Measurements from ENCODE around the gene HSD11B1L.
A peak's percentile ranks its signal among the peaks of the same experiment; 100 is the strongest.

HSD11B1L gene

DNA sequence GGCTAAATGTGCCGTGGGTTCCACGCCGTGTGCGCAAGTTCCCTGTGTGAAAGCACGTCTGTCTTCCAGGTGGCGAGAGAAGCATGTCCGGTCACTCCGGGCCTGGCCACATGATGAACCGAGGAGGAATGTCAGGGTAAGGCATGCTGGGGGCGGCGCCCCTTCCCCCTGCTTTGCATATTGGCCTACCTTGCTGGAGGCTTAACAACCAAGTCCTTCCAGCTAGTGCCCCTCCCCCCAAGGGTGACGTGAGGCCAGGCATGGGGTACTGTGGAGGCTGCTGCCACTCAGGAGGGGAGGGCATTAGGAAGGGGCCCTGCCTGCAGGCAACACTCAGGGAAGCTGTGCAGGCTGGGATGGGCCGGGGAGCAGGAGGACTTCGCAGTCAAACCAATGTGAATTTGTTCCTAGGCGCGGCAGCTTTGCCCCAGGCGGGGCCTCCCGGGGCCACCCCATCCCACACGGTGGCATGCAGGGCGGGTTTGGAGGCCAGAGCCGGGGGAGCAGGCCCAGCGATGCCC is 13.0 kb upstream of the HSD11B1L start:
- DNase-seq (ENCODE audit: low read depth), result no peak

DNA sequence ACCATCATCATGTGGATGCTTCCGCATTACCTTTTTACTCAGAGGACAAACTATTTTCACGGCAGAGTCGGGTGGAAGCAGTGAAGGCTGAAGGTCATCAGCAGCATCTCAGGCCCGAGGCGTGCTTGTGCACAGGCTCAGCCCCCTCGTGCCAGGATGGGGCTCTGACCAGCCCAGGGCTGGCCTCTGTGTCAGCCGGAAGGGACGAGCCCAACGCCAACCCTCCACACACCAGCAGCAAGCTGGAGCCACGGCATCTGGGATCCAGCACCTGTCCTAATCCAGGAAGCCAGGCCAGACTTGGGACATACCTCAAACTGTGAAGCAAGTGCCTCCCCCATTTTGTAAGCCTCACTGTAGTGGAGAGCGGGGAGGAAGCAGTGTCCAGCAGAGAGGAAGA is 11.6 kb upstream of the HSD11B1L start:
- no peak for DNase-seq (ENCODE audit: low read depth)

DNA sequence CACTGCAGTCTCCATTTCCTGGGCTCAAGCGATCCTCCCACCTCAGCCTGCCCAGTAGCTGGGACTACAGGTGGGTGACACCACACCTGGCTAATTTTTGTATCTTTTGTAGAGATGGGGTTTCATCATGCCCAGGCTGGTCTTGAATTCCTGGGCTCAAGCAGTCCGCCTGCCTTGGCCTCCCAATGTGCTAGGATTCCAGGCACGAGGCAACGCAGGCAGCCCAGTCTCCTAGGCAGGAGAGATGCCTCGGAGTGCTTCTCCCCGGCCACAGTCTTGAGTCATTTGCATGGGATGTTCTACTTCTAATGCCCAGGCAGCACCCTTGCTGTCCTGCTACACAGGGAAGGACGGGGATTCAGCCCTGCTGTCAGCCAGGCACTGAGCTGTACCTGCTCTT is 9.2 kb upstream of the HSD11B1L start:
- DNase-seq (ENCODE audit: low read depth), result no peak

DNA sequence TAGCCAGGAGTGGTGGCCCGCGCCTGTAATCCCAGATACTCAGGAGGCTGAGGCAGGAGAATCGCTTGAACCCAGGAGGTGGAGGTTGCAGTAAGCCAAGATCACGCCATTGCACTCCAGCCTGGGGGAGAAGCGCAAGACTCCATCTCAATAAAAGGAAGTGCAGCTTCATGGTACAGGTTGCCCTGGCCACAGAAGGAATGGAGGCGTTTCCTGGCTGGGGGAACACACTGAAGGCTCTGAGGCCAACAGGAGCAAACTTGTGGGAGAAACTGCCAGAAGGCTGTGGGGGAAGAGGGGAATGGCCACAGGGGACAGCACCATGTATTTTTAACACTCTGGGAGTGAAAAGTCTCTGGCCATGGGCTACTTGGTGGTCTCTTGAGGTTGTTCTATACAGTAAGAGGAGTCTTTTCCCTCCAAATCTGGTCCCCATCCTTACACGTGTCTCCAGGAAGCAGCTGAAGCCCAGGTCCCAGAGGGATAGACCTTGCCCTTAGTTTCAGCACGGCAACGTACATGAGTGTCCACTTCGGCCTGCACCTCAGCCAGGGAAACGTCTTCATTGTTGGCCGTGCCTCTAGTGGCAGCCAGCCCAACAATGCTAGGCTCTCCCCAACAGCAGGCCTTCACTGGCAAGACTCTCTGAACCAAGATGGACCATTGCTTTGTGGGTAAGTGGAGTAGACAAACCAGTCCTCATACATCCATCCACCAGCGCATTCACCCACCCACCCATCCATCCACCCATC is 7.9 kb upstream of the HSD11B1L start:
- no peak for DNase-seq (ENCODE audit: low read depth)

DNA sequence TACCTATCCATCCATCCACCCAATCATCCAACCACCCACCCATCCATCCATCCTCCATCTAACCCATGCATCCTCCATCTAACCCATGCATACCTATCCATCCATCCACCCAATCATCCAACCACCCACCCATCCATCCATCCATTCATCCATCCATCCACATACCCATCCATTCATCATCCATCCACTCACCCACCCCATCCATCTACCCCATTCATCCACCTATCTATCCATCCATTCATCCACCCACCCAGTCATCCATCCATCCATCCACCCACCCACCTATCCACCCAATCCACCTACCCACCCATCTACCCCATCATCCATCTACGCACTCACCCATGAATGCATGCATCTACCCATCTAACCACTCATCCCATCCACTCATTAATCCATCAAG is 7.1 kb upstream of the HSD11B1L start:
- no peak for DNase-seq (ENCODE audit: low read depth)

DNA sequence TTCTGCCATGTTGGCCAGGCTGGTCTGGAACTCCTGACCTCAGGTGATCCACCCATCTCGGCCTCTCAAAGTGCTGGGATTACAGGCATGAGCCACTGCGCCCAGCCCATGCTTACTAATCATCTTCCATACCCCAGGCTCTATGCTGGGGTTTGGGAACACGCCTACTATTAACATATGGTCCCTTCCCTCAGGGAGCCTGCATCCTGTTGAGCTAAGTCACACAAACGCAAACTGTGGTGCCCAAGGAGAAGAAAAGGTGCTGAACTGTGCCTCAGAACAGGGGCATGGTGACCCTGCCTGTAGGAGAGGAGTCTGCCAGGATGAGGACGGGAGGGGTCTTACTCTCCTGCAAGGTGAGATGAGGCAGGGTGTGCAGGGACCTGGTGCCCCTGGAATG is 6.1 kb upstream of the HSD11B1L start:
- no peak for DNase-seq (ENCODE audit: low read depth)

DNA sequence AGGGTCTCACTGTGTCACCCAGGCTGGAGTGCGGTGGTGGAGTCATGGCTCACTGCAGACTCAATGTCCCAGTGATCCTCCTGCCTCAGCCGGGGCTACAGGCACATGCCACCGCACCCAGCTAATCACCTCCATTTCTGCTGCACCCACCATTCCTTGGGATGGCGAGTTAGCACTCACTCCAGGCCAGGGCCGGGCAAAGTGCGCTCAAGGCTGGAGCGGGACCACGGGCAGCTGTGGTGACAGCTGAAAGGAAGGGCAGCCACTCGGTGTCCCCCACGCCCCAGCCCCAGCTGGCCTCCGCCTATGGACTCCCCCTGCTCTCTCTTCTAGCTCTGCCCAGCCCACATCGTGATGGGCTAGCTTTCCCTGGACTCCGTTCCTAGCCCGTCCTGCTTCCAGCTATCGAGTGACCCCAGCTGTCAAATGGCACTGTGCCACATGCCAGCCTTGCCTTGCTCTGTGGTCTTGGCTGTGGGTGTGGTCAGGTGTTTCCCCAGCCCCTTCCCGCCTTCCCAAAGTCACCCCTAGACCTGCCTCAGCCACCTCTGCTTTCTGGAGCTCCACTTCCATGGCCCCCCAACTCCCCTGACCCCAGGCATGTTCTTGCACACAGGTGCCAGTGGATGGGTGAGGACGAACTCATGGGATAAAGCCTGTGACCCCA is 4.6 kb upstream of the HSD11B1L start:
- DNase-seq (ENCODE audit: low read depth), result no peak

DNA sequence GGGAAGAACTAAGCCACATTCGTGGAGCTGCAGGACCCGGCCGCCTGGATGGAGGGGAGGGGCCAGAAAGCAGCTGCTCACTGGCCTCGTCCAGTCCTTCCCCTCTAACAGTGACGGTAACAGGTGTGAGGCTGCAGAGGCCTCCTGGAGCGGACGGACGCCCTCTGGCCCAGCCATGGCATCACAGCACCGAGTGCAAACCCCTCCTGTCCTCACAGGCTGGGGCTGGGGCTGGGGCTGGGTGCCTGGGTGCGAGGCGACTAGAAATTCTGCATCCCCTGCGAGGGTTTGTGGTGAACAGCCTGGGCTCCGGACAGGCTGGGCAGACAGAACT is 4.1 kb upstream of the HSD11B1L start:
- no peak for DNase-seq (ENCODE audit: low read depth)

DNA sequence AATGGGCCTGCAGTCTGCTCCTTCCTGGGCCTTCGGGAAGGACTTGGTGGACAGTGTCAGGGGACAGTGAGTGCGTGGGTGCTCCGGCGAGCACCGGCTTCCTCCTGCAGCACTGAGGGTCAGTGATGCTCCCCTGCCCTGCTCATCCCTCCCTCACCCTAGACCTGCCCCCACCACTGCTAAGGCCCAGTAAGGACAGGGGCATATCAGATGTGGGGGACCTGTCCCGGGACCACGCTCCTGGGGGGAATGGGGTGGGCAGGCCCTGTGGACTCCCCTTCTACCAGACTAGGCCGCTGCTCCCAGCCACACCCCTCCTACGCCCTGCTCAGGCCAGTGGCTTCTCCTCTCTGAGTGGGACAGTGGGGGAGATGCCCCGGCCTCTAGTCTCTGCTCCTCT is 3.7 kb upstream of the HSD11B1L start:
- DNase-seq (ENCODE audit: low read depth), result no peak

DNA sequence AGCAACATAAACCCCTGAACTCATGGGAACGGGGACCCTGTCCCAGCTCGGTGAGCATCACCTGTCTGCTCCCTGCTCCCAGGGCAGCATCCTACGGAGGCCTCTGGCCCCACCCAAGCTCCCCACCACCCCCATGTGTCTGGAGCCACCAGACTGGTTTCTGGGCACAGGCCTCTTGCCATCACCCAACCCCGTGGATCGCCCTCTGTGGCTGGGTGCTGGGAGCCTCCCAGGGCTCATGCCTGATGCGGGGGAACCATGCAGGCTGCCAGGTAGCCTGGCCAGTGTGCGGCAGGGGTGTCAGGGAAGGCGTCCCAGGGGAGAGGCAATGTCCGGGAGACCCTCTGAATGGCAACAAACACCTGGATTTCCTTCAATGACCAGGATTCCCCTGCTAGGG is 3.2 kb upstream of the HSD11B1L start:
- no peak for DNase-seq (ENCODE audit: low read depth)

DNA sequence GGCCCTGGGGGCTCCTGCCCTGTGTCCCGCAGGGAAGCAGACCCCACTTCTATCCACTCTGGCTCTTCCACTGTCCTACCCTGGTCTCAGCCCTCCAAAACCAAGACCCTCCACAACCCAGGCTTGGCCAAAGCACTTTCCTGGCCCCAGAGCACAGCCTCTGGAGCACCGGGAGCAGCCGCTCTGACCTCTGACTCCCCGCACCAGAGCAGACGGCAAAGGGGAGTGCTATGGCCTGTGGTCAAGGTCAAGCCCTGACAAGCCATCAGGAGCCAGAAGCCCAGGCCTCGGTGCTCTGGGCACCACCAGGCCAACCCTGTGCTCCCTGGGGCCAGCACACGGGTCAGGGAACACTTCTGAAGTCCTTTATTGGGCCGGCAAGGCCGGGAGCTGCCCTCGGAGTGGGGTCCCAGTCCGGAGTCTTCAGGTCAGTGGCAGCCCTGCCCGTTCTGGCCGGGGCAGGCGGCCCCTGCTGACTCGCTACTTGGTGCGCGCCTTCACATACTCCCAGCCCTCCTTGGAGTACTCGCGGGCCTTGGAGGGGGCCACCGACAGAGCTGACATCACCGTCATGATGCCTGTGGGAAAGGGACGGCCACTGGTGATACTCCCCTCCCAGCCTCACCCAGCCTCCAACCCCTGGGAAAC is 2.6 kb upstream of the HSD11B1L start:
- DNase-seq (ENCODE audit: low read depth), result no peak

DNA sequence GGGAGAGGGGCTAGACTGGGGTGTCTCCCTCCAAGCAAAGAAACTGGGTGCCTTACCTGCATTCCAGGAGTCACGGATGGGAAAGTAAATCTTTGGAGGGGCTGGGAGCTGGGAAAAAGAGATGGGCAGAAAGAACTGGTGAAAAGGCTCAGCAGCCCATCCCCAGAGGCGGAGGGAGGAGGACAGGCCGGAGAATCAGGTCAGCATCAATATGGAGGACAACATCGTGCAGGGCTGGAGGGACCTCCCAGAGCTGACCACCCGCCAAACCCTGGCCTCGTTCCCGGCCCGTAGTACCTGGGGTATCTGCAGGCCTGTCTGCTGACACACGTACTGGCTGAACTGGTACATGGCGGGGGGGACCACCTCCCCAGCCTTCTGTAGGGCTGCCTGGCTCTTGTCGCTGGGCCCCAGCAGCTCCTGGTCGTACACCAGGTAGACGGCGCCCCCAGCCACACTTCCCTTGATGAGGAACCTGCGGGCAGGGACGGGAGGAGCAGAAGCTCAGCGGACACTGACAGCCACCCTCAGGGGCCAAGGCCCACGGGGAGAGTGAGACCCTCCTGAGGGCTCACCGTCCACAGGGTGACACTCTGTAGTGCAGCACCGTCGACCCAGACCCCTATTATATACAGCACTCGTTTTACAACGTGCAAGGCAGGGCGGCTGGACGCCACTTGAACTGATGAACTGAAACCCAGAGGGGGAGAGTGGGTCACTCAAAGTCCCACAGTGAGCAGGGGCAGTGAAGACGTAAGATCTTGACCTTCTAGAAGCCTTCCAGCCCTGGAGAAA is 1.3 kb upstream of the HSD11B1L start:
- no peak for DNase-seq (ENCODE audit: low read depth)

DNA sequence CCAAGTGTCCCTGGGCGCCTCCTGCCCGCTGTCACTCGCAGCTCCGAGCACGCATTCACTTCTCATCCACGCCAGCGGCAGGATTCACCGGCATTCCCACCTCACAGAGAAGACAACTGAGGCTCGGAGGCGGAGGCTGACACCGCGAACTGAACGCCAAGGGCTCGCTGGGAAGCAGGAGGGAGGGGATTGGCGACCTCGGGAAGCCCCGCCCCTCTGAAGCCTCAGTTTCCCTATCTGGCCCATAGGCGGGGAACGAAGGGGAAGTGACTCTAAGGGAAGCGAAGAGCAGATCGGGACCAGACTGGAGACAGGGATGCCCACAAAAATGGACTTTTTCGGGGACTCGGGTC is 767 bp upstream of the HSD11B1L start:
- no peak for DNase-seq (ENCODE audit: low read depth)

DNA sequence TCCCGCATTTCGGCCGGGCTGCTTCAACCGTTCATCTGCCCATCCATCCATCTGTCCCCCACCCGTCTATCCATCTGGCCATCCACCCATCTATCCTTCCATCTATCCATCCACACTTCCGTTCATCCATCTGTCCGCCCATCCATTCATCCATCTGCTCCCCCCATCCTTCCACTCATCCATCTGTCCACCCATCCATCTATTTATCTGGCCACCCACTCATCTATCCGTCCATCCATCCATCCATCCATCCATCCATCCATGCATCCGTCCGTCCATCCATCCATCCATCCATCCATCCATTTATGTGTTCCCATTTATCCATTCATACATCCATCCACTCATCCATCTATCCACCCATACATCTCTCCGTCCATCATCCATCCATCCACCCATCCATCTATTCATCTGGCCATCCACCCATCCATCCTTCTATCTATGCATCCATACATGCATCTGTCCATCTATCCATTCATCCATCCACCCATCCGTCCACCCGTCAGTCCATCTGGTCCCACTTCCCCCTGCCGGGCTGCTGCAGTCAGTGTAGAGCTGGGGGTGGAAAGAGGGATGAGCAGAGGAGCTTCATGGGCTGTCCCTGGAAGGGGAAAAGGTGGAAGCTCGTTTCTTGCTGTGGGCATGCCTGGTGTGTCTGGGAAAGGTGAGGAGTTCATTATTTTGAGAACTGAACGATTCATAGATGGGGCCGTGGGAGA is 722 bp downstream of the HSD11B1L start:
- no peak for DNase-seq (ENCODE audit: low read depth)

DNA sequence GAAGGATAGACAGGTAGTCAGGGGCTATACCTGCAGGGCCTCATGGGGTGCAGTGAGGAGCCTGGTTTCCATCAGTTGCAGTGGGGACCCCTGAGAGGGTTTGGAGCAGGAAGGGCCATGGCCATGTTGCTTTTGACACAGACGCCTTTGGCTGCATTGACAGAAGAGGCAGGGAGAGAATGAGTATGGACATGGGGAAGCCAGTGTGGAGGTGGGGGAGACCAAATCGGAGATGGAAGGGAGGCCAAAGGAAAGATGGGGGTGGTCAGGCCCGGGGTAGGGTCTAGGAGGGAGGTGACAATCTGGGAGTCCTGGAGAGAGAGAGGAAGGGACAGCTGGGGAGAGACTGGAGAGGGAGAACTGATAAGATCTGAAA is 1.3 kb downstream of the HSD11B1L start:
- no peak for DNase-seq (ENCODE audit: low read depth)

DNA sequence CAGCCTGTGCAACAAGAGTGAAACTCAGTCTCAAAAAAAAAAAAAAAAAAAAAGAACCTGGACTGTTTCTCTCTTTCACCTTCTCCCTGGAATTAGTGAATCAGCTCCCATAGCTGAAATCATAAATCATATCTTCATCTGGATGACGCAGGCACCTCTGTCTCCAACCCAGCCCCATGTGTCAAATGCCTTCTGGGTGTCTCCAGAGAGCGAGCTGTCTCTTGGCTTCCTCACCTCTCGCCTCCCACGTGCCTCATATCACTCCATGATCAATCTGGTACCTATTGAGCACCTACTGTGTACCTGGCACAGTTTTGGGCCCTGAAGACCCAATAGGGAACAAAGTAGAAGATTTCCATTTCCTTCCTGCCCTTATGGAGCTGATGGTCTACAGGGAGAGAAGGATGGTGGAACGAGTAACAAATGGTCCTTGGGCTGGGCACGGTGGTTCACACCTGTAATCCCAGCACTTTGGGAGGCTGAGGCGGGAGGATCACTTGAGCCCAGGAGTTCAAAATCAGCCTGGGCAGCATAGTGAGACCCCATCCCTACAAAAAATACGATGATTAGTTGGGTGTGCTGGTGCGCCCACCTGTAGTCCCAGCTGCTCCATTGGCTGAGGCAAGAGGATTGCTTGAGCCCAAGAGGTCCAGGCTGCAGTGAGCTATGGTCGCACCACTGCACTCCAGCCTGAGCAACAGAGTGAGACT is 2.5 kb downstream of the HSD11B1L start:
- DNase-seq (ENCODE audit: low read depth), result no peak

DNA sequence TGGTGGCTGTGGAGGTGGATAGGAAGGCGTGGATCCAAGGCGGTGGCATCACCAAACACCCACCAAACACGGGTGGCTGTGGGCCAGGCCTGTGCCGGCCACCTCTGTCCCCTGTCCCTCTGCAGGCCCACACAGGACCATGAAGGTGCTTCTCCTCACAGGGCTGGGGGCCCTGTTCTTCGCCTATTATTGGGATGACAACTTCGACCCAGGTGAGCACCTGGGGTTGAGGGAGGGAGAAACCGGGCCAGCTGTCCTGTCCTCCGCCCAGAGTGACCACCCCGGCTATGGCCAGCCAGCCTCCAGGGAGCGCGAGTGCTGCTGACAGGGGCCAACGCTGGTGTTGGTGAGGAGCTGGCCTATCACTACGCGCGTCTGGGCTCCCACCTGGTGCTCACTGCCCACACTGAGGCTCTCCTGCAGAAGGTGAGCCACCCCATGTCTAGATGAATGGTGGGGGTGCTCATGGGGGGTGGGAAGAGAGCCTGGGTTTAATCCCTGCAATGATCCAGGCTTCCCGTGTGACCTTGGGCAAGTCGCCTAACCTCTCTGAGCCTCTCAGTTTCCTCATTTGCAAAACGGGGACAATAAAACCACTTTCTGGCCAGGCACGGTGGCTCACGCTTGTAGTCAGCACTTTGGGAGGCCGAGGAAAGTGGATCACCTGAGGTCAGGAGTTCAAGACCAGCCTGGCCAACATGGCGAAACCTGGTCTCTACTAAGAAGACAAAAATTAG is 4.0 kb downstream of the HSD11B1L start:
- no peak for DNase-seq (ENCODE audit: low read depth)

DNA sequence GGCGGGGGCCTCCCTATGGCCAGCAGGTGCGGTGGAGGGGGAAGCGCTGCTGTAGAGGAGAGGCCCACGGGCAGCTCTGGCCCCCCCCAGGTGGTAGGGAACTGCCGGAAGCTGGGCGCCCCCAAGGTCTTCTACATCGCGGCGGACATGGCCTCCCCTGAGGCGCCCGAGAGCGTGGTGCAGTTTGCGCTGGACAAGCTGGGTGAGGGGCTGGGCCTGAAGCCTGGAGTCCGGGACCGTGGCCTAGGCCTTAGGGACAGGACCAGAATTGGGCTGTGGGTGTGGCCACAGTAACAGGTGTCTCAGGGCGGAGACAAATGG is 5.5 kb downstream of the HSD11B1L start:
- no peak for DNase-seq (ENCODE audit: low read depth)

DNA sequence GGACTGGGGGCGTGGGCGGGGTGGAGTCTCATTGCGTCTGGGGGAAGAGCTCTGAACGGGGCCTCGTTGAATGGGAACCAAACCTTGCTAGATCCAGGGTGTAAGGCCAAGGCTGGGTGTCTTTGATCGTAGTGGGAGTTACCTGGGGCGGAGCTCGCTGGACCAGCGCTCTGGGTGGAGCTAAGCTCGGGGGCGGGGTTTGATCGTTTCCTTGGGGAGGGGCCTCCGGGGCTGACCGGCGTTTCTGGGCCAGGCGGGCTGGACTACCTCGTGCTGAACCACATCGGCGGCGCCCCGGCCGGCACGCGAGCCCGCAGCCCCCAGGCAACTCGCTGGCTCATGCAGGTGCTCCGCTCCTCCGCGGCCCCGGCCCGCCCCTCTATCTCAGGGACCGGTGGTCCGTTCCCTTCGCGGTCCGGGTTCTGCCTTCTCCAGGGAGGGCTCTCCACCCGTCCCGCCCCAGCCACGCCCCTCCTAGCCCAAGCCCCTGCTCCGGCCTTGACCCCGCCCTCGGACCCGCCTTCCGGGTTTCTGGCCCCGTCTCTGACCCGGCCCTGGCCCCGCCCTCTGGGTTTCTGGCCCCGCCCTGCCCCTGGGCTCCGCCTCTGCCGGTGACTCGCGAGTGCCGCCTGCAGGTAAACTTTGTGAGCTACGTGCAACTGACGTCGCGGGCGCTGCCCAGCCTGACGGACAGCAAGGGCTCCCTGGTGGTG is 6.0 kb downstream of the HSD11B1L start:
- peak; percentile 100 for DNase-seq (ENCODE audit: low read depth)

Measured in stimulated activated CD8-positive, alpha-beta memory T cell treated with anti-CD3 and anti-CD28 coated beads, Interleukin-4, amount 100 ng/mL, for 24 hours (primary cell).